ENCODE data around the gene ITGA7.

GRCh38 chr12:55718624-55719275 lies 11.0 kb upstream of the ITGA7 start:
- no peak for TF ChIP-seq CTCF (conservative IDR thresholded peaks at IDR 0.05; ENCODE audit: low read length)
- no peak for TF ChIP-seq EZH2phosphoT487 (IDR thresholded peaks at IDR 0.05; ENCODE audit: borderline replicate concordance)
